ENCODE measurements around the gene ZNF687.
A peak's percentile ranks its signal among the peaks of the same experiment; 100 is the strongest.
"Not testable (repeated sequence)": the region's sequence is repeated elsewhere in the genome, so short reads cannot be mapped to it uniquely, and the experiment has no call there.

ZNF687 gene

DNA sequence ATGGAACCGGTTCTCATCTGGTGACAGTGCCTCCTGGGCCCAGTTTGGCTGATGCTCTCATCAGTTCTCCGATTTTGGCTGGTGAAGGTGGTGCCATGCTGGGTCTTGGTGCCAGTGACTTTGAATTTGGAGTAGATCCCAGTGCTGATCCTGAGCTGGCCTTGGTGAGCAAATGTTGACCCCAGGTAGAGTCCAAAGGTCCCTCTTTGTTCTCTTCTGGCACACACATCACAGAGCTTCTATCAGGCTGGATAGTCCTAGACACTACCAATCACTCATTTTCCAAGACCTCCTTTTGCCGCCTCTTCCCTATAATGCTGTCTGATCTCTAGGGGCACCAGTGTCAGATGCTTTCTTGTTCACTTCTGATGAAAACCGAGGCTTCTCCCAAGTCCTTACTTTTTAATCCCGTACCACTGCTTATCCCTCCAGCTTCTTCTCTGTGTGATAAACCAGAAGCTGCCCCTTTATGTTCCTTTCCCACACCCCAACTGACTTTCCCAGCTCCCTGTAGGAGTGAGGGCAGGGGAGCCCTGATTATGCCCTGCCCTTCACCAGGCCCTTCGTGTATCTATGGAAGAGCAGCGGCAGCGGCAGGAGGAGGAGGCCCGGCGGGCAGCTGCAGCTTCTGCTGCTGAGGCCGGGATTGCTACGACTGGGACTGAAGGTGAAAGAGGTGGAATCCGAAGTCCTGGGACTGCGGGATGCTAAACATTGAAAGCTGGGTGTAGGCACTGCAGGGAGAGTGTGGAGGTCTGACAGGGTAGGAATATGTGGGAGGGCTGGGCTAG is 16.5 kb upstream of the ZNF687 start:
- H3K9me3 Mint-ChIP-seq (ENCODE audit: low read depth), result no peaks in the 10 kb centered on the region

DNA sequence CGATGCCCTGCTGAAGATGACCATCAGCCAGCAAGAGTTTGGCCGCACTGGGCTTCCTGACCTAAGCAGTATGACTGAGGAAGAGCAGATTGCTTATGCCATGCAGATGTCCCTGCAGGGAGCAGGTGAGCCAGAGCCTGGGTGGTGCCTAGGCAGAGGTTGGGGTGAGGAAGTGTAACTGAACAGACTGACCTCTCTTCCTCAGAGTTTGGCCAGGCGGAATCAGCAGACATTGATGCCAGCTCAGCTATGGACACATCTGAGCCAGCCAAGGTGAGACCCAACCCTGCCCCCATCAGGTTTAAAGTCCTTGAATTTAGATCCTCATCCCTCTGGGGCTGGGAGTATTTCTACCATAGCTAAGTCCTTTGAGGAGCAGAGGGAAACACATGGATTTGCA is 15.8 kb upstream of the ZNF687 start:
- Mint-ChIP-seq H3K27ac (no peak overlapping the region), H3K4me3 (no peak overlapping the region), H3K36me3 (peaks cover 2% of the 10 kb centered on the region), H3K9me3 (ENCODE audit: low read depth) (no peaks in the 10 kb centered on the region), H3K27me3 (no peaks in the 10 kb centered on the region), H3K4me1 (ENCODE audit: low read depth) (no peaks in the 10 kb centered on the region)

More for the DNA sequence above, 16.5 kb upstream of the ZNF687 start:
- Mint-ChIP-seq H3K4me3 (no peak overlapping the region), H3K4me1 (ENCODE audit: low read depth) (no peaks in the 10 kb centered on the region), H3K27me3 (no peaks in the 10 kb centered on the region), H3K27ac (peak overlapping the region; percentile 7), H3K36me3 (peaks cover 2% of the 10 kb centered on the region)

DNA sequence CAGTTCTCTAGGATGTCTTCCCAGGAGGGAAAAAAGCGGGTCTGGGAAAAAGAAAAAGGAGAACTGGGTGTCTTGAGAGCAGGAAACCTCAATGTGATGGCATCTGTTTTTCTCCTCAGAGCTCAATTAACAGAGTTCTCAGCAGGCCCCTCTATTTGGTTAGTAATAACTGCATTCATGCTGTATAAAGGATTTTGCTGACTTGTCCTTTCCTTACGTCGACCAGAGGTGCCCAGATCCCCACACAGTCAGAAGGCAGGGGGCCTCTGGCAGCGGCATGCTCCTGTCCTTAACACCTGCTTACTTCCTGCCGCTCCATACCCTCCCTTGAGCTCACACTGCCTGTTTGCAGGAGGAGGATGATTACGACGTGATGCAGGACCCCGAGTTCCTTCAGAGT is 15.3 kb upstream of the ZNF687 start:
- H3K27me3 Mint-ChIP-seq, result no peaks in the 10 kb centered on the region
- H3K9me3 Mint-ChIP-seq (ENCODE audit: low read depth), result no peaks in the 10 kb centered on the region
- H3K4me1 Mint-ChIP-seq (ENCODE audit: low read depth), result no peaks in the 10 kb centered on the region
- no peak overlapping the region for H3K4me3 Mint-ChIP-seq
- H3K27ac Mint-ChIP-seq, result no peak overlapping the region
- peaks cover 2% of the 10 kb centered on the region for H3K36me3 Mint-ChIP-seq

DNA sequence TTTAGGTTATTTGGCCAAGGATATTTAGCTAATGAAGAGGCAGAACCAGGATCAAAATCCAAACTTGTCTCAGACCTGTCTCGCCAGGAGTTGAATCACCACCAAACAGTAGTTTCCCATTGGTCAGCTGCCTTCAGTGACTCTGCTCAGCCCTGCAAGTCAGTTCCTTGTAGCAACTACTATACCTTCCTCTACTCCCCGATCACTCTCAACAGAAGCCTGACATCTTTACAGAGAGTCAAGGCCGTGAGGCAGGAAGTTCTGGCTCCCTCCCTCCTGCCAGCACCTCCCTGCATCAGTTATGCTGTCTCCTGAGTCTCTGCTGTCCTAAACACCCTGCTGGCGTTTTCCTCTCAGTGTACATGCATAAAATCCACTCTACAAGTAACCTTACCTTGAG is 14.3 kb upstream of the ZNF687 start:
- H3K9me3 Mint-ChIP-seq (ENCODE audit: low read depth), result no peaks in the 10 kb centered on the region
- no peak overlapping the region for H3K27ac Mint-ChIP-seq
- H3K4me1 Mint-ChIP-seq (ENCODE audit: low read depth), result no peaks in the 10 kb centered on the region

DNA sequence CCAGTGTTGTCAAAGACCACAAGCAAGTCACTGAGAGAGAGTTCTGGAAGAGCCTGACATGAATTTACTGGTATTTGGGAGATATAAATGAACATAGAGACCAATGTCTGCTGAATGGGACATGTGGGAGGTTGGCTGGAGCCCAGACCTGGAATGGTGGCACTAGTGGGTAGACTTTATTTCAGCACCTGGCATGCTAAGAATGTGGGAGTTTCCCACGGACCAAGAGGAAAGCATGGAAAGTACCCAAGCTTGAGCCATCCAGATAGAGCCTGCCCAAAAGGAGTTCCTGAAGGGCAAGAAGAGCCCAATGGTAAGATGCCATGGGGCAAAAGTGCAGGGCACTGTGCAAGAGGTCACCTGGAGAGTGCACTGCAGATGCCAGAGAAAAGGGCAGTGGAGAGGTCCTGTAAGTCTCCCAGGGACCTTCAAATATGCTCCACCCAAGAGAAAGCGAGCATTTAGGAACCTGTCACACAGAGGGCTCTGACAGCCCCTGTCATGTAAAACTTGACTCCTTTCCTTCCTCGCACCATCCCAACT is 8.1 kb upstream of the ZNF687 start:
- Mint-ChIP-seq H3K27ac (no peak overlapping the region), H3K4me3 (no peak overlapping the region)

More for the DNA sequence above, 14.3 kb upstream of the ZNF687 start:
- Mint-ChIP-seq H3K27me3 (no peaks in the 10 kb centered on the region), H3K36me3 (peaks cover 4% of the 10 kb centered on the region), H3K4me3 (no peak overlapping the region)

DNA sequence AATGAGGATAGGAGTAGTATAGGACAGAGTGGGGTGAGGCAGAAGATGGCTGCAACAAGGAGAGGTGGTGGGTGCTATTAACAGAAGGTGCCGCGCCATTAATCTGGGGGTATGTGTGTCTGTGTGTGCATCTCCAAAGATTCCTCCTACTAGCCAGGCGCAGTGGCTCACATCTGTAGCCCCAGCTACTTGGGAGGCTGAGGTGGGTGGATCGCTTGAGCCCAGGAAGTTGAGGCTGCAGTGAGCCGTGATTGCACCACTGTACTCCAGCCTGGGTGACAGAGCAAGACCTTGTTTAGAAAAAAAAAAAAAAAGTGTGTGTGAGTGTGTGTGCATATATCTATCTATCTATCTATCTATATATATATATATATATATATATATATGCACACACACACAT is 6.8 kb upstream of the ZNF687 start:
- not testable (repeated sequence) for H3K27me3 Mint-ChIP-seq; H3K36me3 Mint-ChIP-seq; H3K4me3 Mint-ChIP-seq; H3K27ac Mint-ChIP-seq; H3K9me3 Mint-ChIP-seq (ENCODE audit: low read depth)
- peaks cover 13% of the 10 kb centered on the region for H3K4me1 Mint-ChIP-seq (ENCODE audit: low read depth)

More for the DNA sequence above, 8.1 kb upstream of the ZNF687 start:
- Mint-ChIP-seq H3K4me1 (ENCODE audit: low read depth) (peaks cover 9% of the 10 kb centered on the region), H3K36me3 (peaks cover 2% of the 10 kb centered on the region), H3K9me3 (ENCODE audit: low read depth) (no peaks in the 10 kb centered on the region), H3K27me3 (no peaks in the 10 kb centered on the region)

- peak overlapping the region; percentile 79 for H3K27ac Mint-ChIP-seq
- peaks cover 2% of the 10 kb centered on the region for H3K36me3 Mint-ChIP-seq
- H3K9me3 Mint-ChIP-seq (ENCODE audit: low read depth), result no peaks in the 10 kb centered on the region
- no peaks in the 10 kb centered on the region for H3K27me3 Mint-ChIP-seq
- H3K4me3 Mint-ChIP-seq, result peak overlapping the region; percentile 57
- peaks cover 15% of the 10 kb centered on the region for H3K4me1 Mint-ChIP-seq (ENCODE audit: low read depth)
These were observed 4.8 kb upstream of the ZNF687 start for GRCh38 chr1:151277249-151277648.

DNA sequence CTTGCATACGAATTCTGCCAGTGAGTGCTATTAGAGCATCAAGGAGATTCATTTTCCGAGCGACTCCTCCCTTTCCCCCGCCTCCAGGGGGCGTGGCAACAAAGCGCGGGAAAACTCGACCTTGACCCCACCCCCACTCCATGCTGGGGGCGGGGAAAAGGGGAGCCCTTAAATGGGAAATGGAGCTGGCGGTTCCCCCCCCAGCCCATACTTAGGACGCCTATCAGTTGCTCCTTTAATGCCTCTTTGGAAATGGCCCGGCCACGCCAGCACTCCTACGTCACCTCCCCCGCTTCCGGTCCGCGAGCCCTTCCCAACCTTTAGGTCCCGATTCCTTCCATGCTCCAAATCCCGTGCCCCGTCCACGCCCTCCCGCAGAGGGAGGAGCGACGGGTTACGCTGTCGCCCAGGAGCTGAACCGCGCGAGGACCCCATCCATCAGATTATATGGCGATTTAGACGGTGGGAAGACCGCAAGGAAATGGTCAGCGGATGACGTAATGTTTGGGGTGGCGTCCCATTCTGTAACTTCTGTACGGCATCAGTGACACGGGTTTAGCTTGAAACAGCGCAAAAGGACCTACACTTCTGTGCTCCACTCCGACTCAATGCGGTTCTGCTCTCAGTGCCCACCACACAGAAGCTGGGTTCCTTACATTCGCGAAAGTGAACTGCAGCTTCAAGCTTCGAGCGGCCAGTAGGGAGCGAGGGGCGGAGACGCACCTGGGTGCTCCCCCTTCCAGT is 702 bp upstream of the ZNF687 start:
- no peaks in the 10 kb centered on the region for H3K9me3 Mint-ChIP-seq (ENCODE audit: low read depth)
- H3K4me3 Mint-ChIP-seq, result peak overlapping the region; percentile 99
- H3K27me3 Mint-ChIP-seq, result no peaks in the 10 kb centered on the region
- peak overlapping the region; percentile 99 for H3K27ac Mint-ChIP-seq
- H3K36me3 Mint-ChIP-seq, result no peaks in the 10 kb centered on the region
- peaks cover 35% of the 10 kb centered on the region for H3K4me1 Mint-ChIP-seq (ENCODE audit: low read depth)

- H3K27me3 Mint-ChIP-seq, result no peaks in the 10 kb centered on the region
- peaks cover 29% of the 10 kb centered on the region for H3K4me1 Mint-ChIP-seq (ENCODE audit: low read depth)
- no peaks in the 10 kb centered on the region for H3K36me3 Mint-ChIP-seq
- H3K27ac Mint-ChIP-seq, result peak overlapping the region; percentile 86
- H3K9me3 Mint-ChIP-seq (ENCODE audit: low read depth), result no peaks in the 10 kb centered on the region
- peak overlapping the region; percentile 99 for H3K4me3 Mint-ChIP-seq
These were observed 1.0 kb downstream of the ZNF687 start for GRCh38 chr1:151282883-151283725.

GRCh38 chr1:151284013-151284577 is 2.0 kb downstream of the ZNF687 start:
- Mint-ChIP-seq H3K9me3 (ENCODE audit: low read depth) (no peaks in the 10 kb centered on the region), H3K36me3 (no peaks in the 10 kb centered on the region), H3K4me3 (peak overlapping the region; percentile 99), H3K27ac (peak overlapping the region; percentile 86), H3K4me1 (ENCODE audit: low read depth) (peaks cover 35% of the 10 kb centered on the region), H3K27me3 (no peaks in the 10 kb centered on the region)

DNA sequence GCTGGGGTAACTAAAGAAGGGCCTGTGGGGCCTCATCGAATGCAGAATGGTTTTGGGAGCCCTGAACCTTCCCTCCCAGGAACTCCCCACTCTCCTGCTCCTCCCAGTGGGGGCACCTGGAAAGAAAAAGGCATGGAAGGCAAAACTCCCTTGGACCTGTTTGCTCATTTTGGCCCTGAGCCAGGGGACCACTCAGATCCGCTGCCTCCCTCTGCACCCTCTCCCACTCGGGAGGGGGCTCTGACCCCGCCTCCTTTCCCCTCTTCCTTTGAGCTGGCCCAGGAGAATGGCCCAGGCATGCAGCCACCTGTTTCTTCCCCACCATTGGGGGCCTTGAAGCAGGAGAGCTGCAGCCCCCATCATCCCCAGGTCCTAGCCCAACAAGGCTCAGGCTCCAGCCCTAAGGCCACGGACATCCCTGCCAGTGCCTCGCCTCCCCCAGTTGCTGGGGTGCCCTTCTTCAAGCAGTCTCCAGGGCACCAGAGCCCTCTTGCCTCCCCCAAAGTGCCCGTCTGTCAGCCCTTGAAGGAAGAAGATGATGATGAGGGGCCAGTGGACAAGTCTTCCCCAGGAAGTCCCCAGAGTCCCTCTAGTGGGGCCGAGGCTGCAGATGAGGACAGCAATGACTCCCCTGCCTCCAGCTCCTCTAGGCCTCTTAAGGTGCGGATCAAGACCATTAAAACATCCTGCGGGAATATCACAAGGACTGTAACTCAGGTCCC is 4.7 kb downstream of the ZNF687 start:
- peaks cover 33% of the 10 kb centered on the region for H3K4me1 Mint-ChIP-seq (ENCODE audit: low read depth)

GRCh38 chr1:151287341-151287699 is 5.2 kb downstream of the ZNF687 start:
- Mint-ChIP-seq H3K27ac (no peak overlapping the region), H3K9me3 (ENCODE audit: low read depth) (no peaks in the 10 kb centered on the region), H3K4me3 (no peak overlapping the region), H3K4me1 (ENCODE audit: low read depth) (peaks cover 33% of the 10 kb centered on the region), H3K27me3 (no peaks in the 10 kb centered on the region), H3K36me3 (no peaks in the 10 kb centered on the region)

More for the DNA sequence above, 4.7 kb downstream of the ZNF687 start:
- Mint-ChIP-seq H3K4me3 (no peak overlapping the region), H3K36me3 (no peaks in the 10 kb centered on the region), H3K9me3 (ENCODE audit: low read depth) (no peaks in the 10 kb centered on the region), H3K27ac (no peak overlapping the region), H3K27me3 (no peaks in the 10 kb centered on the region)

DNA sequence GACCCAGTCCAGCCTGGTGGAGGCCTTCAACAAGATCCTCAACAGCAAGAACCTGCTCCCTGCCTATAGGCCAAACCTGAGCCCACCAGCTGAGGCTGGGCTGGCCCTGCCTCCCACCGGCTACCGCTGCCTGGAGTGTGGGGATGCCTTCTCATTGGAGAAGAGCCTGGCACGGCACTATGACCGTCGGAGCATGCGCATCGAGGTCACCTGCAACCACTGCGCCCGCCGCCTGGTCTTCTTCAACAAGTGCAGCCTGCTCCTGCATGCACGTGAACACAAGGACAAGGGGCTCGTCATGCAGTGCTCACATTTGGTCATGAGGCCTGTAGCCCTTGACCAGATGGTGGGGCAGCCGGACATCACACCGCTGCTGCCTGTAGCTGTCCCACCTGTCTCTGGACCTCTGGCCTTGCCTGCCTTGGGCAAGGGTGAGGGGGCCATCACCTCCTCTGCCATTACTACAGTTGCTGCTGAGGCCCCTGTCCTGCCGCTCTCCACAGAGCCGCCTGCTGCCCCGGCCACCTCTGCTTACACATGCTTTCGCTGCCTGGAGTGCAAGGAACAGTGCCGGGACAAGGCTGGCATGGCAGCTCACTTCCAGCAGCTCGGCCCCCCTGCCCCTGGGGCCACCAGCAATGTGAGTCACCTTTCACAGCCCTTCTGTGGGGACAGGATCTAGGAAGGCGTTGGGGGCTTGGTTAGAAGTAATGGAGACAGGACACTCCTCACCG is 5.8 kb downstream of the ZNF687 start:
- Mint-ChIP-seq H3K4me3 (no peak overlapping the region), H3K27ac (no peak overlapping the region), H3K27me3 (no peaks in the 10 kb centered on the region), H3K36me3 (no peaks in the 10 kb centered on the region), H3K4me1 (ENCODE audit: low read depth) (peaks cover 32% of the 10 kb centered on the region), H3K9me3 (ENCODE audit: low read depth) (no peaks in the 10 kb centered on the region)
